ENCODE measurements around the gene SLC6A15. TPM values are rescaled to one million over a fixed set of nuclear protein-coding genes. Genes with fewer than 3 reads are reported as not detected.
A peak's percentile ranks its signal among the peaks of the same experiment; 100 is the strongest.

Gene SLC6A15
- total RNA-seq: 0.43 and 0.64 TPM in 2 replicates

DNA sequence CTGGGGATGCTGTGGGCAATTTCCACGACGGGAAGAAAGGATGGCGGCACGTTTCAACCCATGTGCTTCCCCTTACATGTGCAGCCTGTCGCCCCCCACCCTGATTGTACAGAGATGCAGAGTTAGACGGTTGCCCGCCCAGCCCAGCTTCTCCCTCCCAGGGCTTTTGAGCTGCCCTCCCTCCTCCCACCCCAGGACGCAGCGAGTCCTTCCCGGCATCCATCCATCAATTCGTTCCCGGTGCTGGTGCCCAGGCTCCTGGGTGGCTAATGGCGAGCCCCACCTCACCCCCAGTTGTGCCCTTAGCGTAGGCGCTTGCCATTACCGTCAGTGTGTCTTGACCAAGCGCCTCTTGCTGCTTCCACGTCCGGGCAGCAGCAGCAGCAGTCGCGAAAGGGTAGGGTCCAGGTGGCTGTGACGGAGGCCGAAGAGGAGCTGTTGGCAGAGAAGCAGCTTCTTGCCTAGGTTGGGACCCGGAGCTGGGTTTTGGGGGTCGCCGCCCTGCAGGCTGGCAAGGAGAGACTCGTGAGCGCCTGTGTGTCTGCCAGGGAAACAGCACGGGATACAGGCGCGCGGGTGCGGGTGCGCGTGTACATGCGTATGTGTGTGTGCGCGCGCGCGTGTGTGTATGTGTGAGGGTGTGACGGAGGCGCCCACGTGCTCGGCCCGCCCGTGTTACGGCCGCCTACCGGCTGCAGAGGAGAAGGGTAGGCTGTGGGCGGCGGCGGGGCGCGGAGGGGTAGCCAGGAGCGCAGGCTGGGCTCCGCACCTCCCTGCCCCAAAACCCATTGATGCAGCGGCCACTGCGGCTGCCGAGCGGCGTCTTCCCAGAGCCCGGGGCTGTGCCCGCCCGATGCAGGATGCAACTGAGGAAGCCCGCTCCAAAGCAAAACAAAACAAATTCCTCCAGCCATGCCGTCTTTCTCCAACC is at the start of gene SLC6A15:
SLC6A15 (minus strand) TSS at position 602 of the 931 bp plus-strand sequence. CDS start 20,679 bp downstream, outside the sequence.
- peak; percentile 60 for DNase-seq (ENCODE audit: low read depth)
- H3K4me3 ChIP-seq (ENCODE audit: low read depth, low read length): peak within 1 kb of the TSS; percentile 70
- TF ChIP-seq, protein P1, sequence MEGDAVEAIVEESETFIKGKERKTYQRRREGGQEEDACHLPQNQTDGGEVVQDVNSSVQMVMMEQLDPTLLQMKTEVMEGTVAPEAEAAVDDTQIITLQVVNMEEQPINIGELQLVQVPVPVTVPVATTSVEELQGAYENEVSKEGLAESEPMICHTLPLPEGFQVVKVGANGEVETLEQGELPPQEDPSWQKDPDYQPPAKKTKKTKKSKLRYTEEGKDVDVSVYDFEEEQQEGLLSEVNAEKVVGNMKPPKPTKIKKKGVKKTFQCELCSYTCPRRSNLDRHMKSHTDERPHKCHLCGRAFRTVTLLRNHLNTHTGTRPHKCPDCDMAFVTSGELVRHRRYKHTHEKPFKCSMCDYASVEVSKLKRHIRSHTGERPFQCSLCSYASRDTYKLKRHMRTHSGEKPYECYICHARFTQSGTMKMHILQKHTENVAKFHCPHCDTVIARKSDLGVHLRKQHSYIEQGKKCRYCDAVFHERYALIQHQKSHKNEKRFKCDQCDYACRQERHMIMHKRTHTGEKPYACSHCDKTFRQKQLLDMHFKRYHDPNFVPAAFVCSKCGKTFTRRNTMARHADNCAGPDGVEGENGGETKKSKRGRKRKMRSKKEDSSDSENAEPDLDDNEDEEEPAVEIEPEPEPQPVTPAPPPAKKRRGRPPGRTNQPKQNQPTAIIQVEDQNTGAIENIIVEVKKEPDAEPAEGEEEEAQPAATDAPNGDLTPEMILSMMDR (IDR thresholded peaks at IDR 0.05; ENCODE audit: insufficient read depth, low read depth, low read length): peak; percentile 31

DNA sequence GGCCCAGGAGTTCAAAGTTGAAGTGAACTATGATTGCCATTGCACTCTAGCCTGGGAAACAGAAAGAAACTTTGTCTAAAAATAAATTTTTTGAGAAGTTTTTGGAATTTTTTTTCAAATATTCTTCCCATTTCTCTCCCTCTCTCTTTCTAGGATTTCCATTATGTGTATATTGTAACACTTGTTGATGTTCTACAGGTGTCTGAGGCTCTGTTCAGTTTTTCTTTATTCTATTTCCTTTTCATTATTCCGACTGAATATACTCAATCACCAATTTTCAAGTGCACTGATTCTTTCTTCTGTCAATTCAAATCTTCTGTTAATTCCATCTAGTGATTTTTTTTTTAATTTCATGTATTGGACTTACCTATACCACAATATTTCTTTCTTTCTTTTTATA is 48.3 kb upstream of the SLC6A15 start:
- H3K4me3 ChIP-seq (ENCODE audit: low read depth, low read length): no peak overlapping the region
- DNase-seq (ENCODE audit: low read depth): no peak
- TF ChIP-seq, protein P1 (IDR thresholded peaks at IDR 0.05; ENCODE audit: insufficient read depth, low read depth, low read length): no peak

DNA sequence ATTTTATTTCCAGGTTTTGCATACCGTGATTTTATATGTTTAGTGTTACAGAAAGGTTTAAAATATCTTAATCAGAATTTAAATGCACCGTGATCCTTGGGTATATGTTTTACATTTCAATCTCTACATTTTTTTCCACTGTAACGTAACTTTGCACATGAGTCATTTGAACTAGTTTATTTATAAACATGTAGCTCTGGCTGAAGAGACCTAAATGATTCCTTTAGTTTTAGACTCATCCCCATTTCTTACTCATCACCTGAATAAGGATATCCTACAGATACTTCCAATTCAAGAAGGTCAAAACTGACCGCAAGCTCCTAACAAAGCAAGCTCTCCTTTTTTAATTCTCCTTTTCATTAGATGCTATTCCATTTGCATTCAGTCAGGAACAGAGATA is 42.7 kb upstream of the SLC6A15 start:
- DNase-seq (ENCODE audit: low read depth): no peak

DNA sequence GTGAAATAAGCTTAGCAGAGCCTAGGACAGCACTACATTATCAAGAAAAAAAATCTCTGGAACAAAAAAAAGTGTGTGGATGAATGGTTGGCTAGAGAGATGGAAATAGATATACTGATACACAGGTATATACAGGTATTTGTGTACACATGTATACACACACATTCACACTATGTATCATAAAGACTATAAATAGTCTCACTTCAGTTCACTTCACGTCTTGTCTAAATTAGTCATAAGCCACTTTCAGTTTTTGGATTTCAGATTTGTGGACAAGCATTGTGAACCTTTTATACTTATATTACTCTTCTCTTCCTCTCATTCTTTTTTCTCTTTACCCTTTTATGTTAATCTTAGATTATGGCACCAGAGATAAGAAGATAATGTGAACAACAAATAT is 41.8 kb upstream of the SLC6A15 start:
- DNase-seq (ENCODE audit: low read depth): no peak
- TF ChIP-seq, protein P1 (IDR thresholded peaks at IDR 0.05; ENCODE audit: insufficient read depth, low read depth, low read length): no peak
- H3K4me3 ChIP-seq (ENCODE audit: low read depth, low read length): no peak overlapping the region

More for the DNA sequence above, 42.7 kb upstream of the SLC6A15 start:
- no peak overlapping the region for H3K4me3 ChIP-seq (ENCODE audit: low read depth, low read length)
- TF ChIP-seq, protein P1 (IDR thresholded peaks at IDR 0.05; ENCODE audit: insufficient read depth, low read depth, low read length): no peak

DNA sequence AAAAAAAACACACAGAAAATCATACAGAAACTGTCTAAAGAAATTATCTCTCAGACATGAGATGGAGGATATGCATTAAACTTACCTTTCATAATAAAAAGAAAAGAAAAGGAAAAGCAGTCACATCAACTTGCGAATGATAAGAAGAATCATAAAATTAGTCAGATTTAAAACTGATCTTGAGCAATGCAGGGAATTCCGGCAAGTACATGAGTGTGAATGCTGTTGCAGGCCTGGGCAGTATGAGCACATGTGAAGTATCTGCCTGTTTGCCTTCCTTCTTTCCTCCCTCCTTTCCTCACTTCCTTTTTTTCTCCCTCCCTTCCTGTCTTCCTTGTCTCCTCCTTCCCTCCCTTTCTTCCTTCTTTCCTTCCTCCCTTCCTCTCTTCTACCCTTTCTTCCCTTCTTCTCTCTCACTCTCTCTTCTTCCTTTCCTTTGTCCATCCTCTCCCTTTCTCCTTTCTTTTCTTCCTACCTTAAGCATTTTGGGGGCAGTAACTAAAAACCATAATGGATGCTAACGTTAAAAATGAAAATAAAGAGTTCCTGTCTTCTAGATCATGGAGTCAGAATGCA is 38.5 kb upstream of the SLC6A15 start:
- no peak for DNase-seq (ENCODE audit: low read depth)
- TF ChIP-seq, protein P1 (IDR thresholded peaks at IDR 0.05; ENCODE audit: insufficient read depth, low read depth, low read length): no peak
- no peak overlapping the region for H3K4me3 ChIP-seq (ENCODE audit: low read depth, low read length)

DNA sequence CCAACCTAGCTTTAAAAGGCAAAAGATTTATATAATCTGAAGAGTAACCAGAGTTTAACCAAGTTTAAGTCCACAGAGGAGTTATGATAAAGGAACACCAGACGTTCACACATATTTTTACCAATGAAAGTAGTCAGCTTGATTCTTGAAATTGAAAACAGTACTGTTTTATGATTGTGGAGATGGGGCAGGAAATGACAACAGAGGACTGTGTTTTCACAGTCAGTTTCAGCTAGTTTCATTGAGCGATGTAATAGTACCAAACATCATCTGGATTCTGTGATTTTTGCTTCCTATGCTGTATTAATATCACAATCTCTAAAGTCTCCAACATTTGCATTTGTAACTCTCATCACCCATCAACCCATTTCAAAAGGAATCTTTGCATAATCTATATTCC is 34.2 kb upstream of the SLC6A15 start:
- TF ChIP-seq, protein P1 (IDR thresholded peaks at IDR 0.05; ENCODE audit: insufficient read depth, low read depth, low read length): no peak
- no peak overlapping the region for H3K4me3 ChIP-seq (ENCODE audit: low read depth, low read length)
- DNase-seq (ENCODE audit: low read depth): no peak

Measured in fibroblast of villous mesenchyme (primary cell).